Prostate gland (tissue), 2 donors: Measurements from ENCODE around the gene THRB.

Experiments
- POLR2A ChIP-seq: fragments of 450-650 bp; IDR thresholded peaks from one replicate; pipeline ENCODE4 v1.6.1; 2016; ENCODE audit warnings: antibody characterized with exemption, mild to moderate bottlenecking
- POLR2AphosphoS5 ChIP-seq: sonication (generic); formaldehyde crosslinking; IDR thresholded peaks from one replicate; pipeline ENCODE4 v1.6.1; 2017; ENCODE audit warnings: antibody characterized with exemption
- TF ChIP-seq, protein P1 (sequence below), 4 experiments: fragments of 200-600 bp in 2 of 4; fragments of 450-650 bp in 2 of 4; sonication (generic) in 2 of 4; IDR thresholded peaks; 1 replicate in 3 of 4; 2 replicates in 1 of 4; pipeline ENCODE4 v1.5.1; 2016 to 2019; ENCODE audit warnings: antibody characterized with exemption in 4 of 4, mild to moderate bottlenecking in 2 of 4, moderate library complexity in 2 of 4

DNA sequence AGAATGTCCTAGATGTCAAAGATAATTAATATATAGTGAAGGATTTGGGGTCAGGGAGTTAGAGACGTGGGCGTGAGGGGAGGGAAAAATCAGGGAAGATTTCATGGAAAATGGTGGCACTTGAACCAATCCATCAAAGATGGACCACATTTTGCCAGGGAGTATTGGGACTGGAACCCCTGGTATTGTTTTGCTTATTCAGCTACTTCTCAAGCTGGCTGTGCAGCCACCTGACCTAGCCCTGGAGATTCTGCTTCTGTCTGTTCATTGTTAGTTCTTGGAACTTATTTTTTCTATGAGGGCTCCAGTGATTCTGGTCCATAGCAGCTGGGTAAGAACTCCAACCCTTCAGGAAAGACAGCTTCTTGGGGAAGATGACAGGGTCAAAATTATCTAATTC, 3.3 kb upstream of the THRB start:
- TF ChIP-seq, protein P1, sequence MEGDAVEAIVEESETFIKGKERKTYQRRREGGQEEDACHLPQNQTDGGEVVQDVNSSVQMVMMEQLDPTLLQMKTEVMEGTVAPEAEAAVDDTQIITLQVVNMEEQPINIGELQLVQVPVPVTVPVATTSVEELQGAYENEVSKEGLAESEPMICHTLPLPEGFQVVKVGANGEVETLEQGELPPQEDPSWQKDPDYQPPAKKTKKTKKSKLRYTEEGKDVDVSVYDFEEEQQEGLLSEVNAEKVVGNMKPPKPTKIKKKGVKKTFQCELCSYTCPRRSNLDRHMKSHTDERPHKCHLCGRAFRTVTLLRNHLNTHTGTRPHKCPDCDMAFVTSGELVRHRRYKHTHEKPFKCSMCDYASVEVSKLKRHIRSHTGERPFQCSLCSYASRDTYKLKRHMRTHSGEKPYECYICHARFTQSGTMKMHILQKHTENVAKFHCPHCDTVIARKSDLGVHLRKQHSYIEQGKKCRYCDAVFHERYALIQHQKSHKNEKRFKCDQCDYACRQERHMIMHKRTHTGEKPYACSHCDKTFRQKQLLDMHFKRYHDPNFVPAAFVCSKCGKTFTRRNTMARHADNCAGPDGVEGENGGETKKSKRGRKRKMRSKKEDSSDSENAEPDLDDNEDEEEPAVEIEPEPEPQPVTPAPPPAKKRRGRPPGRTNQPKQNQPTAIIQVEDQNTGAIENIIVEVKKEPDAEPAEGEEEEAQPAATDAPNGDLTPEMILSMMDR (IDR thresholded peaks at IDR 0.05): no peak
- TF ChIP-seq POLR2AphosphoS5 (no peak), POLR2A (no peak)
